Stomach (tissue), 9 donors: Measurements from ENCODE around the gene GALNT18. TPM values are rescaled to one million over a fixed set of nuclear protein-coding genes. Genes with fewer than 3 reads are reported as not detected.

Source experiments
- DNase-seq, 2 donors: peaks; one replicate each; pipeline versions ENCODE4 v3.0.0 to v3.0.0-alpha.2; 2013 to 2019
- H3K27ac ChIP-seq, 5 donors: fragments of 200-600 bp in 4 of 5; sonication (generic) in 4 of 5; one replicate each; pipeline ENCODE4 v1.5.1; 2013 to 2019; ENCODE audit warnings: mild to moderate bottlenecking in 1 of 5, moderate library complexity in 1 of 5
- H3K27me3 ChIP-seq, 3 donors: fragments of 200-600 bp; sonication (generic); one replicate each; pipeline ENCODE4 v1.5.1; 2017 to 2019; ENCODE audit warnings: mixed run types in 1 of 3
- H3K36me3 ChIP-seq, 4 donors: fragments of 200-600 bp; sonication (generic); 1 replicate in 3 of 4; 2 replicates in 1 of 4; pipeline ENCODE4 v1.5.1; 2016 to 2019
- H3K4me1 ChIP-seq, 4 donors: fragments of 200-600 bp; sonication (generic); one replicate each; pipeline ENCODE4 v1.5.1; 2016 to 2019
- H3K4me3 ChIP-seq, 4 donors: fragments of 200-600 bp; sonication (generic) in 3 of 4; one replicate each; pipeline ENCODE4 v1.5.1; 2016 to 2019; ENCODE audit warnings: mild to moderate bottlenecking in 1 of 4
- H3K9me3 ChIP-seq, 4 donors: fragments of 200-600 bp; sonication (generic); one replicate each; pipeline ENCODE4 v1.5.1; 2016 to 2019
- EP300 ChIP-seq: sonication (generic); formaldehyde crosslinking; IDR thresholded peaks from one replicate; pipeline ENCODE4 v1.6.1; 2017; ENCODE audit warnings: antibody characterized with exemption
- POLR2A ChIP-seq, 4 donors: fragments of 450-650 bp; IDR thresholded peaks; one replicate each; pipeline ENCODE4 v1.6.1; 2016; ENCODE audit warnings: antibody characterized with exemption in 4 of 4, control low read depth in 2 of 4, mild to moderate bottlenecking in 1 of 4, moderate library complexity in 1 of 4
- POLR2AphosphoS5 ChIP-seq, 3 donors: sonication (generic); formaldehyde crosslinking; IDR thresholded peaks; one replicate each; pipeline ENCODE4 v1.6.1; 2016; ENCODE audit warnings: antibody characterized with exemption in 3 of 3
- WGBS, 5 donors: extraction: QIAGEN DNeasy Blood & Tissue Kit in 3 of 5; methylation state at CpG; one replicate each; pipeline versions ENCODE4 v1.1.5 to v1.1.7; 2013 to 2018; 5-methylcytosine and 5-hydroxymethylcytosine counted together
- intact Hi-C: fragments of 100-400 bp; cut with DNase I; formaldehyde crosslinking; loops from one replicate; pipeline ENCODE4 v1.15.1; 2023; ENCODE audit warnings: low total_unique reads
- polyA plus RNA-seq, 3 donors: library from polyadenylated mRNA; stranded (reverse); fragments of 200-250 nt; gene quantifications; one replicate each; pipeline ENCODE4 v1.2.3, GENCODE V29; 2013
- total RNA-seq, 5 donors: library from RNA; depleted of rRNA; stranded (reverse); fragments of >200 nt; gene quantifications; one replicate each; pipeline versions ENCODE4 v1.1.0 to v1.2.3, GENCODE V29; 2014 to 2016
- TF ChIP-seq, protein P1 (sequence below), 7 experiments: fragments of 450-650 bp in 4 of 7; fragments of 200-600 bp in 3 of 7; sonication (generic) in 3 of 7; IDR thresholded peaks; one replicate each; pipeline ENCODE4 v1.5.1; 2016 to 2019; ENCODE audit warnings: antibody characterized with exemption in 7 of 7, control low read depth in 2 of 7, mild to moderate bottlenecking in 1 of 7
- donor health status: healthy with polysubstance abuse.
- donor health status: Bipolar disorder and iron deficiency.
- donor health status: healthy.

Gene GALNT18
- total and polyA plus RNA-seq, 8 donors, result 0.58 to 16.1 (median 2.7) TPM

DNA sequence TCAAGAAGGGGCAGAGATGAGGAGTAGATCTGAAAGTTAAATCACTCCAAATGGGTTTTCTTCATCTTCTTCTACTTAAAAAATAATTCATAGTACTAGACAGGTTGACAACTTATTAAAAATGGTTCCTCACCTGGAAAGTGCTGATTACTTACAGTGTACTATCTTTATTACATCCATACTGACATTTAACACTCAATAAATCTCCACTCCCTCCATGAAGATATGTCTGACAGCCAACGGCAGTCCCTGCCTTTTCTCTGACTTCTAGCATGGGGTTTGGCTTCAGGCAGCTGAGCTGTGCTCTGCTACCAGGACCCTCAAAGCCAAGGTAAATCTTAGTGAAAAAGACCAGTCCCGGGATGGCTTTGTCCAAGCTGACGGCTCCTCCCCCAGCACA is 135.4 kb downstream of the GALNT18 start:
- Histone ChIP-seq H3K4me1 (no peaks in the 10 kb centered on the region), H3K27me3 (no peaks in the 10 kb centered on the region), H3K4me3 (no peak overlapping the region), H3K9me3 (no peaks in the 10 kb centered on the region), H3K36me3 (no peaks in the 10 kb centered on the region), H3K27ac (no peak overlapping the region)
- no peak for TF ChIP-seq POLR2A (IDR thresholded peaks at IDR 0.05)
- TF ChIP-seq, protein P1, sequence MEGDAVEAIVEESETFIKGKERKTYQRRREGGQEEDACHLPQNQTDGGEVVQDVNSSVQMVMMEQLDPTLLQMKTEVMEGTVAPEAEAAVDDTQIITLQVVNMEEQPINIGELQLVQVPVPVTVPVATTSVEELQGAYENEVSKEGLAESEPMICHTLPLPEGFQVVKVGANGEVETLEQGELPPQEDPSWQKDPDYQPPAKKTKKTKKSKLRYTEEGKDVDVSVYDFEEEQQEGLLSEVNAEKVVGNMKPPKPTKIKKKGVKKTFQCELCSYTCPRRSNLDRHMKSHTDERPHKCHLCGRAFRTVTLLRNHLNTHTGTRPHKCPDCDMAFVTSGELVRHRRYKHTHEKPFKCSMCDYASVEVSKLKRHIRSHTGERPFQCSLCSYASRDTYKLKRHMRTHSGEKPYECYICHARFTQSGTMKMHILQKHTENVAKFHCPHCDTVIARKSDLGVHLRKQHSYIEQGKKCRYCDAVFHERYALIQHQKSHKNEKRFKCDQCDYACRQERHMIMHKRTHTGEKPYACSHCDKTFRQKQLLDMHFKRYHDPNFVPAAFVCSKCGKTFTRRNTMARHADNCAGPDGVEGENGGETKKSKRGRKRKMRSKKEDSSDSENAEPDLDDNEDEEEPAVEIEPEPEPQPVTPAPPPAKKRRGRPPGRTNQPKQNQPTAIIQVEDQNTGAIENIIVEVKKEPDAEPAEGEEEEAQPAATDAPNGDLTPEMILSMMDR (IDR thresholded peaks at IDR 0.05), result no peak
- TF ChIP-seq EP300, result no peak
- no peak for TF ChIP-seq POLR2AphosphoS5 (IDR thresholded peaks at IDR 0.05)
- no peak for DNase-seq
- intact Hi-C loops, result no loop called here
- WGBS, 5 donors, result 70 to 75% (median 75%) methylated on average over 3 of the region's 3 CpGs

DNA sequence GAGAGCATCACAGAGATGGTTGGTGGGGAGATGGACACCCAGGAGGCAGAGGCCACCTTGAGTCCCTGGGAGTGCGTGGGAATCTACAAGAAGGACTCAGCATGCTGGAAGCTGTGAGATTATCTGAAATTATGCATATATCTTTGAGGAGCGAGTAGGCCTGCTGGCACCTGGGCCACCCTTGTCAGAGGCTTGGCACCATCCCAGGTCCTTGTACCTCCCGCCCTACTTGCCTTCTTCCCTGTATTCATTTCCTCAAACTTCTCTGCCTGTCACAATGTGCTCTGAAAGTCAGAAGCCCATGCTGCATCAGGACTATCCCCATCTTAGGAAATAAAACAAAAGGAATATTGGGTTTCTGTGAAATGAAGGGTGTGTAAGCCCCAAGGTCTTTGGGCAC is 135.8 kb downstream of the GALNT18 start:
- peak in 1 of 2 donors; percentile 35 for DNase-seq
- intact Hi-C loops, result no loop called here
- TF ChIP-seq, protein P1 (IDR thresholded peaks at IDR 0.05), result no peak
- TF ChIP-seq POLR2A (IDR thresholded peaks at IDR 0.05), result no peak
- TF ChIP-seq EP300, result no peak
- TF ChIP-seq POLR2AphosphoS5 (IDR thresholded peaks at IDR 0.05), result no peak

DNA sequence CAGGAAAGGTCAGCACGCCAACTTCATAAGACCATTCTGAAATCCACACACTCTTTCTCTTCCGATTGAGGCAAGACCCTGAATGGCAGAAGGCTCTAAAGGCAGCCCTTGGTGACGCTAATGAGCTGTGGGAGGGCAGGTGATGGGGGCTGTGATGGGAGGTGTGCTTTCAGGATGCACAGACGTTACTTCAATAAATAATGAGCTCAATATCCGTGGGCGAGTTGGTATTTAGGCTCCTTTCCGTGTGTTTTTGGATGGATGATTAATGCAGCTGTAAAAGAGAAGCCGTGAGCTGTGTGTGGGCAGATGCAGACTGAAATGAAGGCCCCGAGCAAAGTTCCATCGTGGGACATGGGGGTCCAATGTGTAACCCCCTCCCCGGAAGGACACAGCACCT is 138.2 kb downstream of the GALNT18 start:
- no peak for DNase-seq
- no peak for TF ChIP-seq POLR2A (IDR thresholded peaks at IDR 0.05)
- TF ChIP-seq, protein P1 (IDR thresholded peaks at IDR 0.05), result no peak
- TF ChIP-seq POLR2AphosphoS5 (IDR thresholded peaks at IDR 0.05), result no peak
- TF ChIP-seq EP300, result no peak
- WGBS, 5 donors, result 71 to 84% (median 81%) methylated on average over 10 to 11 of the region's 11 CpGs
- intact Hi-C loops, result no loop called here
- Histone ChIP-seq H3K4me1 (no peaks in the 10 kb centered on the region), H3K27me3 (peaks cover 0 to 3% (median 0%) of the 10 kb centered on the region in 3 donors), H3K27ac (no peak overlapping the region), H3K36me3 (no peaks in the 10 kb centered on the region), H3K4me3 (no peak overlapping the region), H3K9me3 (no peaks in the 10 kb centered on the region)

More for the DNA sequence above, 135.8 kb downstream of the GALNT18 start:
- H3K4me3 ChIP-seq, result no peak overlapping the region
- no peaks in the 10 kb centered on the region for H3K36me3 ChIP-seq
- H3K27me3 ChIP-seq, result no peaks in the 10 kb centered on the region
- H3K27ac ChIP-seq, result no peak overlapping the region
- no peaks in the 10 kb centered on the region for H3K4me1 ChIP-seq
- no peaks in the 10 kb centered on the region for H3K9me3 ChIP-seq
- 34 to 79% (median 40%) methylated on average over 3 of the region's 3 CpGs for WGBS, 5 donors

DNA sequence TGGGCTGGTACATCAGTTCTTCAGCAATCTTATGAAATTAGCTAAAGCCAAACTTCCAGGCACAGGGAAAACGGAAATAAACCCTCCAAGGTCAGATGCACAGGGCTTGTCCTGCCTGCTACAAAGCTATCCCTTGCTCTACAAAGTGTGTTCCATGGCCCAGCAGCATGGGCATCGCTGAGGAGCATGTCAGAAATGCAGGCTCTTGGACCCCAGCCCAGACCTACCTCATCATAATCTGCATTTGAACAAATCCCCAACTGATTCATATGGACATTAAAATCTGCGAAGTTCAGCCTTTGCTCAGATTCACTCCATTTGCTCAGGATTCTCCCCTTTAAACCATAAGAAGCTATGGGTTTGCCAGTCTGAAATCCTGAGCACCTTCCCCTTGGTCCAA is 139.1 kb downstream of the GALNT18 start:
- WGBS, 5 donors, result 57 to 93% (median 89%) methylated on average over 3 of the region's 3 CpGs
- Histone ChIP-seq H3K4me1 (no peaks in the 10 kb centered on the region), H3K9me3 (no peaks in the 10 kb centered on the region), H3K27me3 (peaks cover 0 to 3% (median 0%) of the 10 kb centered on the region in 3 donors), H3K4me3 (no peak overlapping the region), H3K36me3 (no peaks in the 10 kb centered on the region), H3K27ac (no peak overlapping the region)
- intact Hi-C loops, result no loop called here
- DNase-seq, result no peak
- TF ChIP-seq, protein P1 (IDR thresholded peaks at IDR 0.05), result no peak
- no peak for TF ChIP-seq EP300
- no peak for TF ChIP-seq POLR2A (IDR thresholded peaks at IDR 0.05)
- no peak for TF ChIP-seq POLR2AphosphoS5 (IDR thresholded peaks at IDR 0.05)
